Thyroid gland (tissue), 4 donors: ENCODE data around the gene SPTBN2. TPM values are rescaled to one million over a fixed set of nuclear protein-coding genes. Genes with fewer than 3 reads are reported as not detected.
A peak's percentile ranks its signal among the peaks of the same experiment; 100 is the strongest.

ENCODE experiments used
- DNase-seq, 2 donors: peaks; one replicate each; pipeline ENCODE4 v3.0.0-alpha.2; 2019
- H3K27ac ChIP-seq, 3 donors: fragments of 200-600 bp; sonication (generic); 1 replicate in 2 of 3; 2 replicates in 1 of 3; pipeline ENCODE4 v1.5.1; 2016 to 2019; ENCODE audit warnings: mild to moderate bottlenecking in 1 of 3, moderate library complexity in 1 of 3
- H3K27me3 ChIP-seq: fragments of 200-600 bp; sonication (generic); one replicate; pipeline ENCODE4 v1.5.1; 2019
- H3K36me3 ChIP-seq, 2 donors: fragments of 200-600 bp; sonication (generic); one replicate each; pipeline ENCODE4 v1.5.1; 2016 to 2019
- H3K4me1 ChIP-seq, 2 donors: fragments of 200-600 bp; sonication (generic); one replicate each; pipeline ENCODE4 v1.5.1; 2017 to 2019
- H3K4me3 ChIP-seq, 3 donors: fragments of 200-600 bp; sonication (generic); replicated peaks in 1 of 3; 1 replicate in 2 of 3; 2 replicates in 1 of 3; pipeline ENCODE4 v1.5.1; 2016; ENCODE audit warnings: mild to moderate bottlenecking in 1 of 3
- H3K9me3 ChIP-seq: fragments of 200-600 bp; sonication (generic); one replicate; pipeline ENCODE4 v1.5.1; 2017
- CTCF ChIP-seq, 6 experiments: fragments of 200-600 bp in 3 of 6; fragments of 450-650 bp in 3 of 6; sonication (generic) in 3 of 6; IDR thresholded peaks; one replicate each; pipeline ENCODE4 v1.5.1; 2016 to 2019; ENCODE audit warnings: antibody characterized with exemption in 6 of 6, mild to moderate bottlenecking in 2 of 6, inconsistent platforms in 1 of 6, moderate library complexity in 1 of 6
- POLR2A ChIP-seq, 2 donors: fragments of 450-650 bp; IDR thresholded peaks; one replicate each; pipeline ENCODE4 v1.6.1; 2017; ENCODE audit warnings: antibody characterized with exemption in 2 of 2, mild to moderate bottlenecking in 2 of 2, moderate library complexity in 1 of 2
- WGBS, 2 donors: methylation state at CpG; one replicate each; pipeline ENCODE4 v1.1.5; 2017; 5-methylcytosine and 5-hydroxymethylcytosine counted together
- intact Hi-C: fragments of 100-400 bp; cut with DNase I; formaldehyde crosslinking; loops from one replicate; pipeline ENCODE4 v1.15.1; 2023
- total RNA-seq, 4 donors: library from RNA; depleted of rRNA; stranded (reverse); fragments of >200 nt; gene quantifications; one replicate each; pipeline ENCODE4 v1.2.3, GENCODE V29; 2016

Gene SPTBN2
- total RNA-seq, 4 donors from 2014 or later, result 0.25 to 1.6 (median 0.83) TPM

- WGBS, 2 donors, result 95 to 100% methylated on average over 1 to 4 of the region's 9 CpGs
- Histone ChIP-seq H3K9me3 (no peaks in the 10 kb centered on the region), H3K27ac (no peak overlapping the region), H3K4me3 (no peak overlapping the region), H3K36me3 (no peaks in the 10 kb centered on the region), H3K27me3 (no peaks in the 10 kb centered on the region), H3K4me1 (no peaks in the 10 kb centered on the region)
- intact Hi-C loops, result no loop called here
- TF ChIP-seq POLR2A (IDR thresholded peaks at IDR 0.05) (no peak), CTCF (IDR thresholded peaks at IDR 0.05) (no peak)
- DNase-seq, result no peak
Observed at GRCh38 chr11:66696146-66696545, 32.9 kb downstream of the SPTBN2 start.

DNA sequence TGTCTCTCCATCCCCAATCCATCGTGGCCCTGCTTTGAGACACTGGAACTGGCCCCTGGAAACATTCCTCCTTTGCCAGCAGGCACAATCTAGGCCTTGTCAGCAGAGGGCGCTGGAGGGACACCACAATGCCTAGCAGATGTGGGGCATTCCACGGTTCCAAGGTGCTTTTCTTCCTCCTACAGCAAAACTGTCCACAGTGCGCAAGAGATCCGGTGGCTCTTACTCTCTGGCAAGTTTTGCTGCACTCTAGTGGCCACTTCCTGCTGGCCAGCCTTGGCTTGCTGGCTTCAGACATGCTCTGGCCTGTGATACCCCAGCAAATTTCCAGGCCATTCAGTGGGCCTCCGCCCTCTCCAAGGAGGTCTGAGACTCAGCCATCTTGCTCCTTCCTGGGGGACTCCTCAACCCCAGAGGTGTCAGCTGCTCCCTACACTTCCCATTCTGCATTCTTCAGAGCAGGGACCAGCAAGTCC lies 34.2 kb downstream of the SPTBN2 start:
- Histone ChIP-seq H3K27me3 (no peaks in the 10 kb centered on the region), H3K36me3 (no peaks in the 10 kb centered on the region), H3K4me1 (no peaks in the 10 kb centered on the region), H3K4me3 (no peak overlapping the region), H3K27ac (no peak overlapping the region), H3K9me3 (no peaks in the 10 kb centered on the region)
- 20 to 22% methylated on average over 6 of the region's 6 CpGs for WGBS, 2 donors
- peak; percentile 89 to 92 for DNase-seq
- intact Hi-C loops, result loop anchor here (5.0 kb wide), 1 partner anchor 138 kb away; no protein-coding TSS in a partner anchor
- TF ChIP-seq CTCF (IDR thresholded peaks at IDR 0.05) (peak; percentile 88 to 97 (median 94)), POLR2A (IDR thresholded peaks at IDR 0.05) (no peak)

GRCh38 chr11:66694056-66694410 lies 35.0 kb downstream of the SPTBN2 start:
- Histone ChIP-seq H3K27ac (no peak overlapping the region), H3K9me3 (no peaks in the 10 kb centered on the region), H3K36me3 (no peaks in the 10 kb centered on the region), H3K27me3 (no peaks in the 10 kb centered on the region), H3K4me3 (no peak overlapping the region), H3K4me1 (no peaks in the 10 kb centered on the region)
- TF ChIP-seq CTCF (IDR thresholded peaks at IDR 0.05), result no peak
- TF ChIP-seq POLR2A (IDR thresholded peaks at IDR 0.05), result no peak
- intact Hi-C loops, result loop anchor here (5.0 kb wide), 1 partner anchor 138 kb away; no protein-coding TSS in a partner anchor
- WGBS, 2 donors, result 88 to 92% methylated on average over 12 to 13 of the region's 13 CpGs
- no peak for DNase-seq

DNA sequence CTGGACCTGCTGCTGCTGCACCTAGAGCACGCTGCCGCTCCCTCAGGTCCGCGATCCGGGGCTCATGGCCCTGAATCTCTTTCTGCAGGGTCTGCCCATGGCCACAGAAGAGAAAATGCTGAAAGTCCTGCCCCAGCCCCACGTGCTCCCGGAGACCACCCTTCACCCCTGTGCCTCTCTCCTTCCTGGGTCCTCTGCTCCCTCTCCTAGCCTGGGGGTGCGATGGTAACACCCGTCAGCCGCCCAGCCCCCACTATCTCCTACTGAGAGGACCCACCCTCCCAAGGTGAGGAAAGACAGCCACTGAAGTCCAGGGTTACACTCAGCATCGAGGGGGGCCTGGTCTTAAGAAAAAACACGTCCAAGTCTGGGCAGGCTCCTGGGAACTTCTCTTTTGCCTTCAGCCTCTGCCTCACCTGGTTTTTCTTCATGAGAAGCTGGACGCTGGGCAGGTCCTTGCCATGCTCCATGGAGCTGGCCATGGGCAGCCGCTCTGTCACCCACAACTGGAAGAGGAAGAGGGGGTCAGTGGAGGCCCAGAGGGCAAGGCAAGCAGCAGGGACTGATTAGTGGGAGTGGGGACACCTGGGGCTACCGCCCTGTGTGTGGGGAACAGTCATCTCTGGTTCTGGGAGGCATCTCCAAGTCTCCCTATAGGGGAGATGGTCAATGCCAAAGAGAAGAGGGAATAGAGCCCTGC lies 35.5 kb downstream of the SPTBN2 start:
- H3K4me3 ChIP-seq, result no peak overlapping the region
- DNase-seq, result no peak
- intact Hi-C loops, result loop anchor here (5.0 kb wide), 1 partner anchor 139 kb away; no protein-coding TSS in a partner anchor
- no peaks in the 10 kb centered on the region for H3K27me3 ChIP-seq
- H3K4me1 ChIP-seq, result no peaks in the 10 kb centered on the region
- H3K9me3 ChIP-seq, result no peaks in the 10 kb centered on the region
- WGBS, 2 donors, result 87 to 95% methylated on average over 13 to 15 of the region's 15 CpGs
- H3K27ac ChIP-seq, result no peak overlapping the region
- H3K36me3 ChIP-seq, result no peaks in the 10 kb centered on the region
- TF ChIP-seq CTCF (IDR thresholded peaks at IDR 0.05) (no peak), POLR2A (IDR thresholded peaks at IDR 0.05) (no peak)

- intact Hi-C loops, result loop anchor here (5.0 kb wide), 1 partner anchor 139 kb away; no protein-coding TSS in a partner anchor
- H3K27ac ChIP-seq, result no peak overlapping the region
- no peaks in the 10 kb centered on the region for H3K27me3 ChIP-seq
- WGBS, 2 donors, result 87 to 93% methylated on average over 14 to 17 of the region's 20 CpGs
- DNase-seq, result no peak
- H3K4me3 ChIP-seq, result no peak overlapping the region
- no peaks in the 10 kb centered on the region for H3K4me1 ChIP-seq
- H3K9me3 ChIP-seq, result no peaks in the 10 kb centered on the region
- TF ChIP-seq CTCF (IDR thresholded peaks at IDR 0.05) (no peak), POLR2A (IDR thresholded peaks at IDR 0.05) (no peak)
- no peaks in the 10 kb centered on the region for H3K36me3 ChIP-seq
Observed at GRCh38 chr11:66692871-66693331, 36.1 kb downstream of the SPTBN2 start.
